Measurements from ENCODE around the gene LSS.
"Not testable (repeated sequence)": the region's sequence is repeated elsewhere in the genome, so short reads cannot be mapped to it uniquely, and the experiment has no call there.

The LSS gene

DNA sequence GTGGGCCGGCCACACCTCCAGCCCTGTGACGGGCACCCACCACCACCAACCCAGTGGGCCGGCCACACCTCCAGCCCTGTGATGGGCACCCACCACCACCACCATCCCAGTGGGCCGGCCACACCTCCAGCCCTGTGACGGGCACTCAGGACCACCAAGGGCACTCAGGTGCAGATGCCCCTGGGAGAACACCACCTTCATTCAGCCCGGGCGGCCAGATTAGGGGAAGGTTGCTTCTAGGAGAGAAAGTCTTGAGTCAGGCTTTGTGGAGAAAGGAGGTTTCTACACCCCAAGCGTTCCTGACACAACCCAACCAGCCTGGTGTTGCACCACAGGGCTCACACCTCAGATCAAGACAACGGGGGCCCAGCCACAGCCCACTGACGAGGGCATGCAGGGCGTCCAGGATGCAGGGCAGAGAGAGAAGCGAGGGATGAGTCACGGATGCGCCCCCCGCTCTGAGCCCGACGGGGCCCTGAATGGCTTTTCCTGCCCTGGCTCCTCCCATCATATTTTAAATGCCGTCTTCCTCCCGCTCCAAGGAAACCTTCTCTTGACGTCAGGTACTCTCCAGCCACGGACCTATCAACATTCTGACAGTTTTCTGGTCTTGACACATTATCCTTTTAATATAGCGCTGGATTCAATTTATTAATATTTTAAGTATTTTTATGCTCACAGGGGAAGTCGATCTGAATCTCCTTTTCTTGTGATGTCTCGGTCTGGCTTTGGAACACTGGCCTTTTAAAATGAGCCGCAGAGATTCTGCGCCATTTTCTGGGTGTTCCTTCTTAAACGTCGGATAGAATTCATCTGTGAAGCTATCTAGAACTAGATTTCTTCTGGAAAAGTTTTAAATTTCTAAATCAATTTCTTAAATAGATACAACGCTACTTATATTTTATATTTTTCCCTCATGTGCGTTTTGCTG, 43.7 kb downstream of the LSS start:
- peak; percentile 43 to 62 for DNase-seq

DNA sequence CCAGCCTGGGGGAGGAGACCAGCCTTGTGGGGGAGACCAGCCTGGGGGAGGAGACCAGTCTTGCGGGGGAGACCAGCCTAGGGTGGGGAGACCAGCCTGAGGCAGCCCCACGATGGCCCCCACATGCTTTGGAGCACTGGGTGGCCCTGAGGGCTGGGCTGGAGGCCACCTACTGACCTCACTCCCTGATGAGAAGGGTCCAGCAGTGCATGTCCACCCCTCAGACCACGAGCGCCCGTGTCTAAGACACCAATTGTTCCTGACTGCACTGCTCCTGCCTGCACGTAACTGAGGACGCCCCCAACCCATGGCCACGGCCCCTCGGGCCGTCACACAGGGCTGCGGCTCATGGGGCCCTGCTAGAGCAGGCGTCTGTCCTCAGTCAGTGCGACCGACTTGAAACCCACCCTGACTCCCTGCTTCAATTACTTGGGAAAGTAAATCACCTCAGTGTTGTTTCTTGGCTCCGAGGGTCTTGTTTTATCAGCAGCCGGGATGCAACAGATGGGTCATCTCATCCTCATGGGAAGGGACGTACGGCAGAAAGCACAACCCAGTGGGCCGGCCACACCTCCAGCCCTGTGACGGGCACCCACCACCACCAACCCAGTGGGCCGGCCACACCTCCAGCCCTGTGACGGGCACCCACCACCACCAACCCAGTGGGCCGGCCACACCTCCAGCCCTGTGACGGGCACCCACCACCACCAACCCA, 44.5 kb downstream of the LSS start, which contains the start of gene SPATC1L:
Gene SPATC1L, minus strand, starts transcription at position 550 of the 715 bp plus-strand sequence. CDS start 1,643 bp downstream, outside the sequence.
- DNase-seq, result peak; percentile 17 to 64

DNA sequence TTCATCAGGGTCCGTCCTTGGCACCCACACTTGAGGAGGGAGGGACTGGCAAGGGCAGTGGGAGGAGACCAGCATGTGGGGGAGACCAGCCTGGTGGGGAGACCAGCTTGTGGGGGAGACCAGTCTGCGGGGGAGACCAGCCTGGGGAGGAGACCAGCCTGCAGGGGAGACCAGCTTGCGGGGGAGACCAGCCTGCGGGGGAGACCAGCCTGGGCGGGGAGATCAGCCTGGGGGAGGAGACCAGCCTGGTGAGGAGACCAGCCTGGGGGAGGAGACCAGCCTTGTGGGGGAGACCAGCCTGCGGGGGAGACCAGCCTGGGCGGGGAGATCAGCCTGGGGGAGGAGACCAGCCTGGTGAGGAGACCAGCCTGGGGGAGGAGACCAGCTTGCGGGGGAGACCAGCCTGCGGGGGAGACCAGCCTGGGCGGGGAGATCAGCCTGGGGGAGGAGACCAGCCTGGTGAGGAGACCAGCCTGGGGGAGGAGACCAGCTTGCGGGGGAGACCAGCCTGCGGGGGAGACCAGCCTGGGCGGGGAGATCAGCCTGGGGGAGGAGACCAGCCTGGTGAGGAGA, 45.2 kb downstream of the LSS start:
- DNase-seq, result not testable (repeated sequence)

DNA sequence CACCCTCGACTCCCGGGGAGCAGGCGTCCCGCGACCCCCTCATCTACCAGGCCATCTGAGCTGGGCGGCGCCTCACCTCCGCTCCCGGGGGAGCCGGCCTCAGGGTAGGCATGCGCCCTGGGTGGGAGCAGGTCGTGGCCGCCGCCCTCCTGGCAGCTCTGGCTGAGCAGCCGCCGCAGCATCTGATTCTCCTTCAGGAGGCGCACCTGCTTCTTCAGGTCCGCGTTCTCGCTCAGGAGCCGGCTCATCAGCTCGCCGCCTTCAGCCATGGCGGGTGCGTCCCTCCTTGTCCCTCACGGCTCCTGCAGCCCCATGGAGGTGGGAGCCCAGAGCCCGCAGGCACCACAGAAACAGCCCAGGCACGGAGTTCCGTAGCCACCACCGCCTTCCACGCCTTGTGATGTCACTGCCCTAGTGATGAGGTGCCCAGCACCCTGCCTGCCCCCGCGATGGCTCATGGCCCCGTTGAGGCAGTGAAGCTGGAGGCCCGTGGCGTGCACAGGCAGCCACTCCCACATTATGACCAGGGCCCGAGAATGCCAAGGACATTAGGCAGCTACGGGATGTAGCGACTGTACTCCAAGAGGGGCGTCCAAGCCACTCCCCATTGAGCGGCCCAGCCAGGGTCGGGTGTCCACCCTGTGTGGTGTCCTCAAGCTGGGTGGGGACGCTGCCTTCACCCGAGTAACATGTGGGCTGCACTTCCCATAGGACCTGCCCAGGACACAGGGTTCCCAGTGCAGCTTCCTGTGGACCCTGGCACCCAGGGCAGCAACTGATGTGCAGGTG, 45.8 kb downstream of the LSS start:
- DNase-seq, result no peak

DNA sequence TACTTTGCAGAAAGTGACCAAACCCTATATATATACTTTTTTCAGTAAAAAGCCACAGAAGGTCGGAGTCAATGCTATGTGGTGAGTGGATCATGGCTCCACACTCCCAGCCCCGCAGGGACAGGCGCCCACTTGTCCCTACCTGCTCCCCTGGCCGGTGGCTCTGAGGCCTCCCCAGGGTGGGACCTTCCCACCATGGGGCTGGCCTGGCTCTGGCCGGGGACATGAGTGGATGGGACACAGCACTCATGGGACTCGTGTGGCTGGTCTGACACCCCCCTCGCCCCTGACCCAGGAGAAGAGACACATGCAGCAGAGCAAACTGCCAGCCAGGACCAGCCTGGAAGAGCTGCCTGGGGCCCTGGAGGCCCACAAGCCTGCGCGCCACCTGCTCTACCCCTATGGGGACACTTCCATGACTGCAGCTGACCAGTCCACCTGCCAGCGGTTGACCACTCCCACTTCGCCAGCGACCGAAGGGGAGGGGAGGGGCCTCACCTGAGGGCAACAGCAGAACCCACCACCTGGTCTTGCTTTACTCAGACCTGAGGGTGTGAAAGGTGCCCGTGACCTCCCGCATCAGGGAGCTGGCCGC, 46.5 kb downstream of the LSS start:
- no peak for DNase-seq

DNA sequence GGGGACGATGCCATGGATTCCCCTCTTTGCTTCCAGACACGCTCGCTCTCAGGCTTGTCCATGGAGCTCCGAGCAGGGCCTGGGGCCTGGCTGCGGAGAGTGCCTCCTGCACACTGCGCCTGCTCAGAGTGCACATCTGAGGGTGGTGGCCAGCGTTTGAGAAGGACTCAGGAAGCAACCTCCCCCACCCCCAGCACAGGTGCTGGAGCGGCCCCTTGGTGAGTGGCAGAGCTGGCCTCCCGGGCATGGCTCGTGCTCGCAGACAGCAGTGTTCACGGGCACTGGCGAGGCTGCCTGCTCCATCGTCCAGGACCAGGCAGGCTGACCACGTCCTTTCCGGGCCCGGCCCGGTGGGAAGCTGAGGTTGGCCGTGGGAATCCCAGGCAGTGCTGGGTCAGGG, 47.1 kb downstream of the LSS start:
- no peak for DNase-seq

DNA sequence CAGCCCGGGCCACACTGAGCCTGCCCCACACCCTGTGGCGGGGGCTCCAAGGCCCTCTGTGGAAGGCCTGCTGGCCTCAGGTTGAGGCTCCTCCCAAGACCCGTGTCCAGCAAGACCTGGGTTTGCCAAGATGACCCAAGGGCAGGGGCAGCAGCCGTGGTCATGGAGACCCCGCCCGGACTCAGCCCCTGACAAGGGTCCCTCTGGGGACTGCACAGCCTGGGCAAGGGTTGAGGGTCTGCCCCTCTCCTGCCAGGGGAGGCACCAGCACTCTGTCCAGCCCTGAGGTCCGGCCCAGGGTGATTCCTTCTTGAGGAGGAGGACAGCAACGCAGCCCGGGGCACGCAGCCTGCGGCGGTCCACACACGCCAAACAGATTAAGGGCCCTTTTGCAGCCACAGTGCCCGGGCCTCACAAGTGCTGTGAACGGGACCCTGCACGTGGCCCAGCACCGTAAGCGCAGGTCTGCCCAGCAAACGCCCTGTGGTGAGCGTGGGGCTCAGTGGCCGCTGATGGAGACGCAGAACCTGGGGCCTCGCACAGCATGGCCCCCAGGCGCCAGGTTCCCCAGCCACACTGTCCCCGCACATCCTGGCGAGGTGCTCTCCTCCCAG, 47.7 kb downstream of the LSS start:
- DNase-seq, result no peak

DNA sequence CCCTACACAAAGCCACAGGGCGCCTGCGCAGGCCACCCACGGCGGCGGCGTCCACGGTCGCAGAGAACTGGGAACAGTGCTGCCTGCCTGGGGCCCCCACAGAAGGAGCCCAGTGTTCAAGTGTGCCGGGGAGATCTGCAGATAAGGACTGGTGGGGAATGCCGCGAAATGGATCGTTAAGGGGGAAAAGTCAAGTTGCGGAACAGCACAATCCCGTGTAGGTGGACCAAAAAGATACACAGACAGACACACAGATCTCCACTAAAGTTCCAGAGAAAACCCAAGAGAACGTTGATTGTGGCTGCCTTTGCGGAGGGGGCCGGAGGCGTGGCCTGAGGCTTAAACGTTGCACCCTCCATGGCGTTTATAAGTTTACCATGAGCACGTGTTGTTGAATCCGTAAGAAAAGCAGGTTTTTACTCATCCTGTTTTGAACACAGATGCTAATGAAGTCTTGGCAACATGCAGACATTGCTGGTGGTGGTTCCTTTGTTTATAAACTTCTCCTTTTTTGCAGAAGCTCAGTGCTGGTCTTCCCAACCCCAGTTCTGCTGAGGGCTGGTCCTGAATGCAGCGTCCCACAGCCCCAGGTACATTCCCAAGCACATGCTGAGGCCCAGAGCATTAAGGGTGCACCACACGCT, 48.4 kb downstream of the LSS start:
- DNase-seq, result no peak

DNA sequence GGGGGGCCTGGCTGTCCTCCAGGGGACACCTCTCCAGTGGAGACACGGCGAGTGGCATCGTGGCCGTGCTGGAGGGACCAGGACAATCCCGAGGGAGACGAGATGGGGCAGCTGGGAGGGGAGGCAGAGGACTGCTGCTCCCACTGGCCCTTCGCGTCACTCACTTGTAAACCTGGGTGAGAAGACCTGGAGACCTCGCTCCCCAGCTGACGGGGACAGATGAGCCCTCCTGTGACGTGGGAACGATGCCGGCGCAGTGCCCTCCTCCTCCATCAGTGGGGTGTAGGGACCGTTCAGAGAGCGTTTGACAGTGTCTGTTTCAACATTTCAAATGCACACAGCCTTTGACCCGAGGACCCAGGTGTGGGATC, 48.9 kb downstream of the LSS start:
- no peak for DNase-seq

DNA sequence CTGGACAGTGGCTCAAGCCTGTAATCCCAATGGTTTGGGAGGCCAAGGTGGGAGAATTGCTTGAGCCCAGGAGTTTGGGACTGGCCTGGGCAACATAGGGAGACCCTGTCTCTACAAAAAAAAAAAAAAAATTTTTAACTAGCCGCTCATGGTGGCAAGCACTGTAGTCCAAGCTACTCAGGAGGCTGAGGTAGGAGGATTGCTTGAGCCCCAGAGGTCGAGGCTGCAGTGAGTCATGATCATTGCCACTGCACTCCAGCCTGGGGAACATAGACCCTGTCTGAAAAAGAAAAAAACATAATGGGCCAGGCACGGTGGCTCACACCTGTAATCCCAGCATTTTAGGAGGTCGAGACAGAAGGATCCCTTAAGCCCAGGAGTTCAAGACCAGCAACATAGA, 49.6 kb downstream of the LSS start:
- no peak for DNase-seq

DNA sequence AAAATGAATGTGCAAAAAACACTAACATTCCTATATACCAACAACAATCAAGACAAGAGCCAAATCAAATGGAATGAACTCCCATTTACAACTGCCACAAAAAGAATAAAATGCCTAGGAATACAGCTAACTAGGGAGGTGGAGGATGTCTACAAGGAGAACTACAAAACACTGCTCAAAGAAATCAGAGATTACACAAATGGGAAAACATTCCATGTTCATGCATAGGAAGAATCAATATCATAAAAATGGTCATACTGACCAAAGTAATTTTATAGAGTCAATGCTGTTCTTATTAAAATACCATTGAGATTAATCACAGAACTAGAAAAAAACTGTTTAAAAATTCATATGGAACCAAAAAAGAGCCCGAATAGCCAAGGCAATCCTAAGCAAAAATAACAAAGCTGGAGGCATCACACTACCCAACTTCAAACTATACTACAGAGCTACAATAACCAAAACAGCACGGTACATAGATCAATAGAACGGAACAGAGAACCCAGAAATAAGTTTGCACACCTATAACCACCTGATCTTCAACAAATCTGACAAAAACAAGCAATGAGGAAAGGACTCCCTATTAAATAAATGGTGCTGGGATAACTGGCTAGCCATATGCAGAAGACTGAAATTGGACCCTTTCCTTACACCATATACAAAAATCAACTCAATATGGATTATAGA, 52.0 kb downstream of the LSS start:
- DNase-seq, result not testable (repeated sequence)

DNA sequence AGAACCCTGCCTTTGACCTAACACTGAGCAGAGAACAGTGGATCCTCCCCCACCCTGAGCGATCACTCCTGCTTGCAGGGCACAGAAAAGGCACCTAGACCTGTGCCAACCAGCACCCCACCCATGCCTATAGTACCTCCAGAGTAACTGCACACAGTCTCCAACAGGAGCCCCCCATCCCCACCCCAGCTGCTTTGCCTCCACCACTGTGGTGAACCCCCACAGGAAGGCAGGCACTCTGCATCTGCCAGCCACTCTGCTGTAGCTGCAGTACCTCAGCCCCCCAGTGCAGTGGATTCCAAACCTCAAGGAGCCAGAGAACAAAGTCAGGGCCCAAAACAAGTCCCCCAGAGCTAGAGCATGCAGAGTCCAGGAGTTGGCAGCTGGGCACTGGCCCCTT, 55.0 kb downstream of the LSS start:
- DNase-seq, result no peak

DNA sequence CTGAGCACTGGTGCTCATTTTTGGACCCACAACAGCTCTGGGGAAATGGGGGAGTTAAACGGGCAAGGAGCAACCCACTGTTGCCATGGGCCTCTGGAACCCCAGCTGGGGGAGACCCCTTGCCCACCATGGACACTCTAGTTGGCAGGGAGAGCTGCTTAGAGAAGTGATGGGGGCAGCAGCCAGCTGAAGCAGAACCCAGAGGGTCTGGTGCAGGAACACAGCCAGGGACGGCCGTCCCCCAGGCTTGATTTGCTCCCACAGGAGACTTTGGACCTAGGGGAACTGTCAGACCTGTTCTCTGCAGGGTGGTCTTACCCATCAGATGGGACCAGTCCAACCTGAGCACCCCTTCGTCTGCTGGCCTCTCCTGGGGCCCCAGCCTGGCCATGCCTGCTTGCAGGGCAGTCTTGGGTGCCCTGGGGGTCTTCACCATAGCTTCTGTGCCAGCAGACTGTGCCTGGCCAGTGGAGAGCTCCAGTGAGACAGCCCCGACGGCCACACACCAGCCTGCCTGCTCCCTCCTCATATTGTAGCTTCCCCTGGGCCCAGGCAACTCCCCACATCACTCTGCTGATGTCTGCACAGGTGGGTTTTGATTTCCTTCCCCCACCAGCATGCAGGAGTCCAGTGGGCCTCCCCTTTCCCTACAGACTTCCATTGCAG, 55.6 kb downstream of the LSS start:
- DNase-seq, result no peak

DNA sequence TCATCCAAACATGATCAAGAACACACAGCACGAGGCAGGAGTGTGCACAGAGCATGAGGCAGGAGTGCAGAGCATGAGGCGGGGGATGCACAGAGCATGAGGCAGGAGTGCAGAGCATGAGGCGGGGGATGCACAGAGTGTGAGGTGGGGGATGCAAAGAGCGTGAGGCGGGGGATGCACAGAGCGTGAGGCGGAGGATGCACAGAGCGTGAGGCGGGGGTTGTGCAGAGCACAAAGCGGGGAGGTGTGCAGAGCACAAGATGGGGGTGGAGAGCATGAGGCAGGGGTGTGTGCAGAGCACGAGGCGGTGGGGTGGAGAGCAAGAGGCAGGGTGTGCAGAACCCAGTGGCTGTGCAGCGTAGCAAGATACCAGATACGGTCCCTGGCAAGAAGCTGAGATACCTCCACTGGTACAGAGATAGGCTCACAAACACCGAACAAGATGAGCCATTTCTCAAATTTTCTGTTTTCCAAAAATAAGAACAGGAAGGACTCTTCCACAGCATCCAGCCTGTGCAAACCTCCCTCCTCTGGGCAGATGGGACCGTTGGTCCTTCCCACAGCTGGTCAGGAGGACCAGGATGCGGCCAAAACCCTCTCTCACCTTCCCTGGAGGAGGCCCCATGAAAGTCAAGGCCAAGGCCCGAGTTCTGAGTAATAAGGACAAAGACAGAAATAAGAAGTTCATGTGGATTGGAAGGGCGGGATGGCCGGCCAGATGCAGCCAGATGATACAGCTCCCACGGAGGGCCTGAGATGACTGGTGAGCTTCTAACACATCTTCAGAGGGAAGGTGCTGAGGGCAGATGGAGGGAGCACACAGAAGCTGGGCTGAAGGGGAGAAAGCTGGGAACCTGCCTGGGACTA, 56.3 kb downstream of the LSS start:
- no peak for DNase-seq

DNA sequence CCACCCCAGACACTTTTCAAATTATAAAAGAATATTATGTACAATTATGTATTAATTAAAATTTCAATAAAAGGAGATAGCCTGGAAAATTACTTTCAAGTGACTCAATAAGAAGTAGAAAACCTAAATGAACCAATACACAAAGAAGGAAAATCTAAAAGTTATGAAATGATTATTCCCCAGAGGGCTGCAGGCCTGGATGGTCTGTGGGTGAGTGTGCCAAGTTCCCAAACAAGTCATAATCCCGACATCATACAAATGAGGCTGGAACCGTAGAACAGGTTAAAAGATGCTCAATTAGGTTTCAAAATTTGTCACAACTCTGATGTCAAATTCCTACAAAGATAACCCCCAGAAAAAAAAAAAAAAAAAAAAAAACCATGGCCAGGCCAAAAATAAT, 57.0 kb downstream of the LSS start:
- no peak for DNase-seq

DNA sequence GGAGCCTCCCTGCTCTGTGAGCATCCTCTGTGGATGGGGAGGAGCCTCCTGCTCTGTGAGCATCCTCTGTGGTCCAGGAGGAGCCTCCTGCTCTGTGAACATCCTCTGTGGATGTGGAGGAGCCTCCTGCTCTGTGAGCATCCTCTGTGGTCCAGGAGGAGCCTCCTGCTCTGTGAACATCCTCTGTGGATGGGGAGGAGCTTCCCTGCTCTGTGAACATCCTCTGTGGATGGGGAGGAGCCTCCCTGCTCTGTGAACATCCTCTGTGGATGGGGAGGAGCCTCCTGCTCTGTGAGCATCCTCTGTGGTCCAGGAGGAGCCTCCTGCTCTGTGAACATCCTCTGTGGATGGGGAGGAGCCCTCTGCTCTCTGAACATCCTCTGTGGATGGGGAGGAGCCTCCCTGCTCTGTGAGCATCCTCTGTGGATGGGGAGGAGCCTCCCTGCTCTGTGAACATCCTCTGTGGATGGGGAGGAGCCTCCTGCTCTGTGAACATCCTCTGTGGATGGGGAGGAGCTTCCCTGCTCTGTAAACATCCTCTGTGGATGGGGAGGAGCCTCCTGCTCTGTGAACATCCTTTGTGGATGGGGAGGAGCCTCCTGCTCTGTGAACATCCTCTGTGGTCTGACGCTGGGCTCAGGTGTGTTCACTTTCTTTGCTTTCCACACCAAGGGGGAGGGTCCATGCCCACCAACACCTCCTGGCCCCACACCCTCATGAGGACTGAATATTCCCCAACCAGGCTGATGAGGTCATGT, 58.0 kb downstream of the LSS start:
- not testable (repeated sequence) for DNase-seq

DNA sequence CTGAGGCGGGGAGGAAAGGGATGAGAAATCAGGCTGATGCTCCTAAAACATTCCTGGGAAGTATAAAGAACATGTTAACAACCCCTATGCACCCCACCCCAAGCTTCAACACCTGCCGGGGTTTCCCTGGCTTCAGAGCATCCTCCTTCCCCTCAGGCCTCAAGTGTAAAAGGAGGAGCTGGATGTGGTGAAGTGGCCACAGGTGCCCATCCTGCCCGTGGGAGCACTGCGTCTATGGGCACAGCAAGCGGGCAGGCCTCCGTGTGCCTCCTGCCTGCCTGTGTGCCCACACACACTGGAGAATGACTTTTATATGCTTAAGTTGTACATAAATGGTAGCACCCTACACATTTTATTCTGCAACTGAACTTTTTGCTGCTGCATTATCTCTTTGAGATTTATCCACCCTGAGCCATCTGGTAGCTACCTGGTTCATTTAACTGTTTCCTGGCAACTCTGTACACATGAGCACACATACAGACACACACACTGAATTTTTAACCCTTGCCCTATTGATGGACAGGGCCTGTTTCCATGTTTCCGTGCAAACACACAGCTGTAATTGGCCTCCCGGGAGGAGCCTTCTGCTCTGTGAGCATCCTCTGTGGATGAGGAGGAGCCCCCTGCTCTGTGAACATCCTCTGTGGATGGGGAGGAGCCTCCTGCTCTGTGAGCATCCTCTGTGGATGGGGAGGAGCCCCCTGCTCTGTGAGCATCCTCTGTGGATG, 59.8 kb downstream of the LSS start:
- DNase-seq, result no peak

DNA sequence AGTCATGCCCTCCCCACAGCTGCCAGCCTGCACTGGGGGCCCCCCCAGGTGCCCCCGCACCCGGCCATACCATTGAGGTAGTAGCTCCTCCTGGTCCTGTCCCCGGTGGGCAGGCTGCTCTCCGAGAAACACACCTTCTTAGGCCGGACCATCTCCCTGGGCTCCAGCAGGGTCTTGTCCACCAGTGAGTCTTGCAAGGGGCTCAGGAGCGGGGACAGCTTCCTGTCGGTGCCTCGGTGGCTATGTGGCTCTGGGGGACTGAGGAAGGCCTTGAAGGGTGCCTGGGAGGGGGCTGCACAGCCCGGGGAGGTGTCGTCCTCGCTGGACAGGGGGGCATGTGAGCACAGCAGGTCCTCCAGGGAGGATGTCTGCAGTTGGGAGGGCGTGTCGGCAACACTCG, 60.3 kb downstream of the LSS start:
- no peak for DNase-seq

Data from NCI-H446 (cell line).